Spleen (tissue), 7 donors: ENCODE data around the gene WDR48.

Source experiments
- POLR2A ChIP-seq, 3 donors: fragments of 450-650 bp; IDR thresholded peaks; one replicate each; pipeline ENCODE4 v1.5.1; 2017; ENCODE audit warnings: antibody characterized with exemption in 3 of 3, mild to moderate bottlenecking in 1 of 3
- POLR2AphosphoS5 ChIP-seq, 3 donors: sonication (generic); formaldehyde crosslinking; IDR thresholded peaks; one replicate each; pipeline ENCODE4 v1.5.1; 2017; ENCODE audit warnings: antibody characterized with exemption in 3 of 3
- TF ChIP-seq, protein P1 (sequence below), 11 experiments: fragments of 200-600 bp in 7 of 11; fragments of 450-650 bp in 4 of 11; sonication (generic) in 4 of 11; IDR thresholded peaks in 8 of 11; conservative IDR thresholded peaks in 3 of 11; 1 replicate in 7 of 11; 2 replicates in 4 of 11; pipeline versions ENCODE4 v1.4.0 to v1.8.0; 2016 to 2021; ENCODE audit warnings: antibody characterized with exemption in 11 of 11, inconsistent platforms in 4 of 11, mild to moderate bottlenecking in 1 of 11
- donor health status: DM: no; HTN: no; CAD: no; lungs with moderate emphysema.
- donor health status: DM: no; HTN: no; CAD: no.
- donor health status: DM: no; HTN: no; CAD: no.

DNA sequence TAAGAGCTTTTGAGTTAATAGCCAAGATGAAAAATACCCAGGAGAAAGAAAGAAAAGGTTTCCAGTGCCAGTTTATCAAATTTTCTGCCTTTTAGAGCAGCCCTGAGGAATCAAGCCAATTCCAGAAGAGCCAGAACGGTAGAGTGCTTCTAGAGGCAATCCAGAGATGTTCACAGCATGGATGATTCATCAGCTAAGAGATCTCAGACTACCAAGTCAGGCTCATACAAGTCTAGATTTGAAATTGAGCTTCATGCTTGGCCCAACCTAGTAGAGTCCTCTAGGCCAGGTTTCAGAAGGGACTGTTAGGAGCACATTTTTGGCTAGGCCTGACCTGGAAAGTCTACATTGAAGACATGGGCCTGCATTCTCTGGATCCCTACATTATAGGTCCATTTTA, 15.5 kb downstream of the WDR48 start:
- TF ChIP-seq, protein P1, sequence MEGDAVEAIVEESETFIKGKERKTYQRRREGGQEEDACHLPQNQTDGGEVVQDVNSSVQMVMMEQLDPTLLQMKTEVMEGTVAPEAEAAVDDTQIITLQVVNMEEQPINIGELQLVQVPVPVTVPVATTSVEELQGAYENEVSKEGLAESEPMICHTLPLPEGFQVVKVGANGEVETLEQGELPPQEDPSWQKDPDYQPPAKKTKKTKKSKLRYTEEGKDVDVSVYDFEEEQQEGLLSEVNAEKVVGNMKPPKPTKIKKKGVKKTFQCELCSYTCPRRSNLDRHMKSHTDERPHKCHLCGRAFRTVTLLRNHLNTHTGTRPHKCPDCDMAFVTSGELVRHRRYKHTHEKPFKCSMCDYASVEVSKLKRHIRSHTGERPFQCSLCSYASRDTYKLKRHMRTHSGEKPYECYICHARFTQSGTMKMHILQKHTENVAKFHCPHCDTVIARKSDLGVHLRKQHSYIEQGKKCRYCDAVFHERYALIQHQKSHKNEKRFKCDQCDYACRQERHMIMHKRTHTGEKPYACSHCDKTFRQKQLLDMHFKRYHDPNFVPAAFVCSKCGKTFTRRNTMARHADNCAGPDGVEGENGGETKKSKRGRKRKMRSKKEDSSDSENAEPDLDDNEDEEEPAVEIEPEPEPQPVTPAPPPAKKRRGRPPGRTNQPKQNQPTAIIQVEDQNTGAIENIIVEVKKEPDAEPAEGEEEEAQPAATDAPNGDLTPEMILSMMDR (IDR thresholded peaks at IDR 0.05 in 8 of 11, conservative IDR thresholded peaks at IDR 0.05 in 3 of 11) = no peak
- no peak for TF ChIP-seq POLR2A (IDR thresholded peaks at IDR 0.05)
- TF ChIP-seq POLR2AphosphoS5 (IDR thresholded peaks at IDR 0.05) = no peak
